DOHH2 (cell line): Measurements from ENCODE around the gene CLCN6.

ENCODE experiments used
- EZH2phosphoT487 ChIP-seq: fragments of 200-600 bp; sonication (generic); IDR thresholded peaks from 2 replicates; pipeline ENCODE4 v1.6.1; 2017; ENCODE audit warnings: borderline replicate concordance, mild to moderate bottlenecking, antibody characterized with exemption, low read length, moderate library complexity, mixed read lengths
- TF ChIP-seq, protein P1 (sequence below): fragments of 200-600 bp; sonication (generic); IDR thresholded peaks from one replicate; pipeline ENCODE4 v1.5.1; 2014; ENCODE audit warnings: antibody characterized with exemption, mild to moderate bottlenecking, low read depth, low read length; ENCODE audit not compliant: poor library complexity, severe bottlenecking

- TF ChIP-seq, protein P1, sequence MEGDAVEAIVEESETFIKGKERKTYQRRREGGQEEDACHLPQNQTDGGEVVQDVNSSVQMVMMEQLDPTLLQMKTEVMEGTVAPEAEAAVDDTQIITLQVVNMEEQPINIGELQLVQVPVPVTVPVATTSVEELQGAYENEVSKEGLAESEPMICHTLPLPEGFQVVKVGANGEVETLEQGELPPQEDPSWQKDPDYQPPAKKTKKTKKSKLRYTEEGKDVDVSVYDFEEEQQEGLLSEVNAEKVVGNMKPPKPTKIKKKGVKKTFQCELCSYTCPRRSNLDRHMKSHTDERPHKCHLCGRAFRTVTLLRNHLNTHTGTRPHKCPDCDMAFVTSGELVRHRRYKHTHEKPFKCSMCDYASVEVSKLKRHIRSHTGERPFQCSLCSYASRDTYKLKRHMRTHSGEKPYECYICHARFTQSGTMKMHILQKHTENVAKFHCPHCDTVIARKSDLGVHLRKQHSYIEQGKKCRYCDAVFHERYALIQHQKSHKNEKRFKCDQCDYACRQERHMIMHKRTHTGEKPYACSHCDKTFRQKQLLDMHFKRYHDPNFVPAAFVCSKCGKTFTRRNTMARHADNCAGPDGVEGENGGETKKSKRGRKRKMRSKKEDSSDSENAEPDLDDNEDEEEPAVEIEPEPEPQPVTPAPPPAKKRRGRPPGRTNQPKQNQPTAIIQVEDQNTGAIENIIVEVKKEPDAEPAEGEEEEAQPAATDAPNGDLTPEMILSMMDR, result no peak
- no peak for TF ChIP-seq EZH2phosphoT487
These were observed 37.9 kb upstream of the CLCN6 start for GRCh38 chr1:11767922-11768704.
